PC-9 (cell line): ENCODE results near the gene DLG4.

ENCODE experiments used
- CTCF ChIP-seq: fragments of 200-600 bp; sonication (generic); conservative IDR thresholded peaks from 2 replicates; pipeline ENCODE4 v1.6.1; 2017; ENCODE audit warnings: mixed run types, antibody characterized with exemption, mild to moderate bottlenecking, moderate library complexity
- EZH2 ChIP-seq: fragments of 200-600 bp; sonication (generic); IDR thresholded peaks from 2 replicates; pipeline ENCODE4 v1.8.0; 2017; ENCODE audit warnings: antibody characterized with exemption, low read depth

DNA sequence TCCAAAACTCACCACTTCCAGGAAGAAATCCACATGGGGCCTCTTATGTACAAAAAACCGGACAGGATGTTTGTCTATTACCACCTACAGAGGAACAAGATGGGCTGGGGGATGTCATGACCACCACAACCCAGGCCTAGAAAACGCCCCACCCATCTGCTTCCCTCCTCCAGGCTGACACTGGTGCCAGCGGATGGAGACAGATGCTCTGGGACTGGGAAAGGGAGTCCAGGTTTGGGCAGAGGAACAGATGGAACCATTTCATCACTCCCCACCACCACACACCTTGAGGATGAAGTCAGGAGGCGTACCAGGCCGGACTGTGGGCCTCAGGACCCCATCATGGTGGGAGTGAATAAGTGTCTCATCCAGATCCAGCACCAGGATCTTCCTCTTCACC, 27.1 kb upstream of the DLG4 start:
- no peak for TF ChIP-seq CTCF
- no peak for TF ChIP-seq EZH2
